Keratinocyte (primary cell): ENCODE results near the gene KLK8. TPM values are rescaled to one million over a fixed set of nuclear protein-coding genes. Genes with fewer than 3 reads are reported as not detected.

ENCODE experiments used
- DNase-seq: peaks from one replicate; pipeline ENCODE4 v3.0.0-alpha.2; 2011; ENCODE audit warnings: low read depth, missing footprints, low spot score
- FAIRE-seq: peaks from 2 replicates; lab custom pipeline; 2011; peaks lifted over from hg19 to GRCh38; lab: Jason Lieb, UNC
- H2AFZ ChIP-seq: 2 replicates; pipeline ENCODE4 v1.6.0; 2012; ENCODE audit warnings: low read length, control low read depth, inconsistent platforms; ENCODE audit not compliant: control insufficient read depth
- H3K27ac ChIP-seq: 2 replicates; pipeline ENCODE4 v1.5.1; 2011; ENCODE audit warnings: low read length; ENCODE audit not compliant: control insufficient read depth, insufficient read depth
- H3K27me3 ChIP-seq: 3 replicates; pipeline ENCODE4 v1.6.0; 2011; ENCODE audit warnings: low read length; ENCODE audit not compliant: control insufficient read depth, insufficient read depth; ENCODE audit errors: extremely low read depth
- H3K36me3 ChIP-seq, 2 experiments: 2 replicates in 1 of 2; 3 replicates in 1 of 2; pipeline ENCODE4 v1.5.1; 2011; ENCODE audit warnings: low read length in 2 of 2, mild to moderate bottlenecking in 1 of 2; ENCODE audit not compliant: control insufficient read depth in 2 of 2, insufficient read depth in 2 of 2; ENCODE audit errors: extremely low read depth in 1 of 2
- H3K4me1 ChIP-seq: 3 replicates; pipeline ENCODE4 v1.5.1; 2011; ENCODE audit warnings: low read length; ENCODE audit not compliant: control insufficient read depth, insufficient read depth; ENCODE audit errors: extremely low read depth
- H3K4me2 ChIP-seq: 3 replicates; pipeline ENCODE4 v1.6.0; 2011; ENCODE audit warnings: low read depth, low read length; ENCODE audit not compliant: control insufficient read depth, insufficient read depth; ENCODE audit errors: extremely low read depth
- H3K4me3 ChIP-seq, 3 experiments: fragments of 200-600 bp in 1 of 3; sonication (generic) in 1 of 3; 2 replicates in 2 of 3; 3 replicates in 1 of 3; pipeline ENCODE4 v1.5.1; 2011 to 2016; ENCODE audit warnings: low read length in 3 of 3, mild to moderate bottlenecking in 3 of 3, control low read depth in 2 of 3, inconsistent platforms in 1 of 3, low read depth in 1 of 3, mixed read lengths in 1 of 3, mixed run types in 1 of 3, moderate library complexity in 1 of 3; ENCODE audit not compliant: control insufficient read depth in 2 of 3, insufficient read depth in 2 of 3; ENCODE audit errors: extremely low read depth in 1 of 3
- H3K79me2 ChIP-seq: 2 replicates; pipeline ENCODE4 v1.6.0; 2012; ENCODE audit warnings: low read length; ENCODE audit not compliant: control insufficient read depth, insufficient read depth
- H3K9ac ChIP-seq: 3 replicates; pipeline ENCODE4 v1.6.0; 2011; ENCODE audit warnings: low read length; ENCODE audit not compliant: control insufficient read depth, insufficient read depth; ENCODE audit errors: extremely low read depth
- H3K9me1 ChIP-seq: 3 replicates; pipeline ENCODE4 v1.6.0; 2011; ENCODE audit warnings: low read length; ENCODE audit not compliant: control insufficient read depth, insufficient read depth; ENCODE audit errors: extremely low read depth
- H3K9me3 ChIP-seq: 2 replicates; pipeline ENCODE4 v1.5.1; 2012; ENCODE audit warnings: low read depth, low read length; ENCODE audit not compliant: control insufficient read depth
- H4K20me1 ChIP-seq: 3 replicates; pipeline ENCODE4 v1.6.0; 2011; ENCODE audit warnings: low read length; ENCODE audit not compliant: control insufficient read depth, insufficient read depth; ENCODE audit errors: extremely low read depth
- CTCF ChIP-seq, 3 experiments: IDR thresholded peaks in 1 of 3; conservative IDR thresholded peaks in 1 of 3; optimal IDR thresholded peaks in 1 of 3; 2 replicates in 2 of 3; 3 replicates in 1 of 3; pipeline versions ENCODE3 to v1.5.1; 2011; ENCODE audit warnings: low read length in 3 of 3, mild to moderate bottlenecking in 3 of 3, moderate library complexity in 2 of 3, control low read depth in 1 of 3, inconsistent platforms in 1 of 3; ENCODE audit not compliant: insufficient read depth in 2 of 3; ENCODE audit errors: extremely low read depth in 1 of 3
- EZH2 ChIP-seq: IDR thresholded peaks from one replicate; pipeline ENCODE4 v1.6.1; 2012; ENCODE audit warnings: inconsistent platforms, mild to moderate bottlenecking, low read length, moderate library complexity
- dilution Hi-C: fragments of 300-500 bp; cut with MboI; formaldehyde crosslinking; loops from one replicate; pipeline ENCODE4 v1.7.0; 2020; ENCODE audit warnings: low sequenced_read_pairs; ENCODE audit not compliant: extremely low pct_ligation_motif_present
- polyA plus RNA-seq, 5 experiments: library from polyadenylated mRNA; depleted of rRNA in 3 of 5; stranded (reverse) in 3 of 5; stranded (forward) in 1 of 5; unstranded in 1 of 5; fragments of >200 nt; gene quantifications; 1 replicate in 1 of 5; 2 replicates in 3 of 5; 3 replicates in 1 of 5; pipeline versions ENCODE4 v1.2.1 to v1.2.3, GENCODE V29; 2011 to 2012; ENCODE audit warnings: missing spikeins in 2 of 5, low read depth in 1 of 5, low replicate concordance in 1 of 5

Gene KLK8
- polyA plus RNA-seq, 1 donor (not counting 4 experiments of a cell fraction or from before 2014, with no cell fraction given) = 118 TPM

GRCh38 chr19:50968716-50969412, 32.5 kb downstream of the KLK8 start:
- Histone ChIP-seq H3K27ac (no peak overlapping the region), H3K4me1 (peaks cover 15% of the 10 kb centered on the region), H3K9ac (no peak overlapping the region), H2AFZ (no peak overlapping the region), H3K36me3 (no peaks in the 10 kb centered on the region), H3K27me3 (no peaks in the 10 kb centered on the region), H3K9me1 (no peaks in the 10 kb centered on the region), H3K4me3 (no peak overlapping the region), H3K9me3 (no peaks in the 10 kb centered on the region), H4K20me1 (no peaks in the 10 kb centered on the region), H3K4me2 (no peak overlapping the region), H3K79me2 (no peaks in the 10 kb centered on the region)
- TF ChIP-seq CTCF (optimal IDR thresholded peaks at IDR 0.05 in 1 of 3, IDR thresholded peaks at IDR 0.05 in 1 of 3, conservative IDR thresholded peaks at IDR 0.05 in 1 of 3; ENCODE audit: extremely low read depth in 1 of 3, insufficient read depth in 2 of 3, low read length in 3 of 3) = no peak
- TF ChIP-seq EZH2 = no peak
- FAIRE-seq (no peak), DNase-seq (no peak)
- dilution Hi-C loops = no loop called here

GRCh38 chr19:50967929-50968715, 33.3 kb downstream of the KLK8 start:
- Histone ChIP-seq H3K9ac (no peak overlapping the region), H3K4me2 (no peak overlapping the region), H3K9me1 (no peaks in the 10 kb centered on the region), H3K27me3 (no peaks in the 10 kb centered on the region), H3K79me2 (no peaks in the 10 kb centered on the region), H3K9me3 (no peaks in the 10 kb centered on the region), H3K4me3 (no peak overlapping the region), H3K27ac (no peak overlapping the region), H4K20me1 (no peaks in the 10 kb centered on the region), H3K4me1 (peaks cover 15% of the 10 kb centered on the region), H2AFZ (no peak overlapping the region), H3K36me3 (no peaks in the 10 kb centered on the region)
- DNase-seq (no peak), FAIRE-seq (no peak)
- TF ChIP-seq CTCF (optimal IDR thresholded peaks at IDR 0.05 in 1 of 3, IDR thresholded peaks at IDR 0.05 in 1 of 3, conservative IDR thresholded peaks at IDR 0.05 in 1 of 3; ENCODE audit: extremely low read depth in 1 of 3, insufficient read depth in 2 of 3, low read length in 3 of 3) (no peak), EZH2 (no peak)
- dilution Hi-C loops = no loop called here
